RKO (cell line): Measurements from ENCODE around the gene AKAP1.

Experiments used
- DNase-seq: peaks from one replicate; pipeline ENCODE4 v3.0.0-alpha.2; 2016; ENCODE audit warnings: low spot score

AKAP1 gene

DNA sequence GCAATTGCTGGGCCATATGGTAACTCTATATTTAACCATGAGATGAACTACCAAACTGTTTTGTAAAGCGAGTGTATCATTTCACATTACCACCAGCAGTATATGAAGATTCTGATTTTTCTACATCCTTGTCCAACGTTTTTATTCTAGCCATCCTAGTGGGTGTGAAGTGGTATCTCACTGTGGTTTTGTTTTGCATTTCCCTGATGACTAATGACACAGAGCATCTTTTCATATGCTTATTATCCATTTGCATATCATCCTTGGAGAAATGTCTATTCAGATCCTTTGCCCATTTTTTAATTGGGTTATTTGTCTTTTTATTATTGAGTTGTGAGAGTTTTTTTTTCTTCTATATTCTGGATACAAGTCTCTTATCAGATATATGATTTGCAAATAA, 83.6 kb downstream of the AKAP1 start:
- no peak for DNase-seq

GRCh38 chr17:57170866-57171265, 85.8 kb downstream of the AKAP1 start:
- DNase-seq: no peak
